ENCODE results near the gene LAMA2. TPM values are rescaled to one million over a fixed set of nuclear protein-coding genes. Genes with fewer than 3 reads are reported as not detected.

LAMA2 gene
- polyA plus RNA-seq, 1 of the 3 experiments (the other 2 are of a cell fraction): 0.92 TPM

DNA sequence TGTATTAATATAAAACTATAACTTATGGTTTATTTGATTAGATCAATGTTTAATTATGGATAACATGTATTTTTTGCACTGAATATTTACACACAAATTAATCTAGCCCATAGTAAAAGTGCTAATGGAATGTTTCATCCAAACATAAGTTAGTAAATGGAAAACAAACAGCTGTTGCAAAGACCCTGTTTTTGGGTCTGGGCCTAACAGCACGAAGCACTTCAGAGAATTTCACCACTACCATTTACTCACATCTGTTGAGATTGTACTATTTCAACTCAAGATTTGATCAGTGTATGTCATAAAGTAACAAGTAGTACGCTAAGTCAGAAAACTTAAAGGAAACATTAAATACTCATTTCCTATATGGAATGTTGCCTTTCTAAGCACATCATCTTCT is 359.6 kb downstream of the LAMA2 start:
- Histone ChIP-seq H3K36me3 (replicated peaks in 1 of 2; ENCODE audit: control insufficient read depth in 1 of 2, insufficient read depth in 2 of 2, low read length in 1 of 2) (no peaks in the 10 kb centered on the region), H2AFZ (ENCODE audit: low read depth) (no peak overlapping the region), H3K9ac (no peak overlapping the region), H3F3A (replicated peaks; ENCODE audit: insufficient read depth) (no peaks in the 10 kb centered on the region), H3K9me2 (no peaks in the 10 kb centered on the region), H3K9me3 (no peaks in the 10 kb centered on the region), H3K27me3 (ENCODE audit: insufficient read depth) (peaks cover 4% of the 10 kb centered on the region; the same call in 1 of the 2 replicates), H4K20me1 (ENCODE audit: insufficient read depth) (no peaks in the 10 kb centered on the region), H3K4me3 (ENCODE audit: low read depth in 2 of 2, low read length in 1 of 2) (no peak overlapping the region), H3K27ac (ENCODE audit: low read depth in 2 of 2, low read length in 1 of 2) (no peak overlapping the region), H3K4me1 (ENCODE audit: control insufficient read depth in 1 of 2, insufficient read depth in 2 of 2, low read depth in 1 of 2, low read length in 1 of 2) (no peaks in the 10 kb centered on the region), H3K79me2 (ENCODE audit: insufficient read depth) (no peaks in the 10 kb centered on the region), H3K4me2 (no peak overlapping the region)
- DNase-seq: no peak
- POLR2A ChIA-PET: no interaction called here
- TF ChIP-seq MEF2A (IDR thresholded peaks at IDR 0.05; ENCODE audit: borderline replicate concordance, low read depth): no peak
- no peak for TF ChIP-seq GABPA (IDR thresholded peaks at IDR 0.05; ENCODE audit: low read depth)
- CTCF ChIA-PET: interaction anchor here (2.9 kb wide), 1 partner anchor 10 kb away, joined by 8 read pairs; no protein-coding TSS in a partner anchor
- WGBS (ENCODE audit: low lambda C conversion rate): 15% methylated on average over 2 of the region's 2 CpGs

DNA sequence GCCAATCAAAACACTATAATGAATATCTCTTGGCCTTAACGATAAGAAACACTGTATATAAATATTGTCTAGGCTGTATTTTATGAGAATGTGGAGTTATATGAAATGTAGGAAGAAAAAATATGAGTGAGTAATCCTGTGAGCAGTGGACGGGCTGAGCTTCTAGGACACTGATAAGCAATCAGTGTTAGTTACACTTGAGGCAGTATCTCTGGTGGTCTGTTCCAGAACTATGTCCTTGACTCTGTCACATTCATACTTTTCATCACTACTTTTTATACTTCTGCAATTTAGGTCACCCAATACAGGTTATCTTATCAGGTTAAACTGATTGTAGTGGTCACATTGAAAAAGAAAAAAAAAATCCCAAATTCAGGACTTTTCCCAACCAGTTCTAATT is 360.4 kb downstream of the LAMA2 start:
- H3K9me2 ChIP-seq: no peaks in the 10 kb centered on the region
- H3K36me3 ChIP-seq (replicated peaks in 1 of 2; ENCODE audit: control insufficient read depth in 1 of 2, insufficient read depth in 2 of 2, low read length in 1 of 2): no peaks in the 10 kb centered on the region
- H3K4me2 ChIP-seq: no peak overlapping the region
- POLR2A ChIA-PET: no interaction called here
- no peaks in the 10 kb centered on the region for H3K79me2 ChIP-seq (ENCODE audit: insufficient read depth)
- H3K9me3 ChIP-seq: no peaks in the 10 kb centered on the region
- 3% methylated on average over 2 of the region's 2 CpGs for WGBS (ENCODE audit: low lambda C conversion rate)
- H3K27ac ChIP-seq (ENCODE audit: low read depth in 2 of 2, low read length in 1 of 2): no peak overlapping the region
- no peaks in the 10 kb centered on the region for H3F3A ChIP-seq (replicated peaks; ENCODE audit: insufficient read depth)
- TF ChIP-seq SMC3 (IDR thresholded peaks at IDR 0.05; ENCODE audit: low read depth, low read length) (no peak), MEF2A (IDR thresholded peaks at IDR 0.05; ENCODE audit: borderline replicate concordance, low read depth) (no peak), POLR2AphosphoS5 (IDR thresholded peaks at IDR 0.05; ENCODE audit: low read depth, low read length) (no peak), TEAD4 (IDR thresholded peaks at IDR 0.05; ENCODE audit: borderline replicate concordance, insufficient read depth) (no peak), TAF1 (IDR thresholded peaks at IDR 0.05; ENCODE audit: borderline replicate concordance, low read depth, low read length) (no peak), TCF12 (IDR thresholded peaks at IDR 0.05) (no peak), FOSL2 (IDR thresholded peaks at IDR 0.05; ENCODE audit: borderline replicate concordance, low read depth) (no peak), SIN3A (IDR thresholded peaks at IDR 0.05; ENCODE audit: borderline replicate concordance, low read depth, low read length) (no peak), EP300 (IDR thresholded peaks at IDR 0.05; ENCODE audit: borderline replicate concordance in 1 of 2, low read depth in 1 of 2, low read length in 1 of 2) (no peak), FOXM1 (IDR thresholded peaks at IDR 0.05; ENCODE audit: low read depth) (no peak)
- TF ChIP-seq, protein P1, sequence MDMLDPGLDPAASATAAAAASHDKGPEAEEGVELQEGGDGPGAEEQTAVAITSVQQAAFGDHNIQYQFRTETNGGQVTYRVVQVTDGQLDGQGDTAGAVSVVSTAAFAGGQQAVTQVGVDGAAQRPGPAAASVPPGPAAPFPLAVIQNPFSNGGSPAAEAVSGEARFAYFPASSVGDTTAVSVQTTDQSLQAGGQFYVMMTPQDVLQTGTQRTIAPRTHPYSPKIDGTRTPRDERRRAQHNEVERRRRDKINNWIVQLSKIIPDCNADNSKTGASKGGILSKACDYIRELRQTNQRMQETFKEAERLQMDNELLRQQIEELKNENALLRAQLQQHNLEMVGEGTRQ (IDR thresholded peaks at IDR 0.05; ENCODE audit: borderline replicate concordance, low read depth, low read length): no peak
- TF ChIP-seq, protein P2, sequence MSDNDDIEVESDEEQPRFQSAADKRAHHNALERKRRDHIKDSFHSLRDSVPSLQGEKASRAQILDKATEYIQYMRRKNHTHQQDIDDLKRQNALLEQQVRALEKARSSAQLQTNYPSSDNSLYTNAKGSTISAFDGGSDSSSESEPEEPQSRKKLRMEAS (IDR thresholded peaks at IDR 0.05; ENCODE audit: low read depth): no peak
- TF ChIP-seq, protein P3, sequence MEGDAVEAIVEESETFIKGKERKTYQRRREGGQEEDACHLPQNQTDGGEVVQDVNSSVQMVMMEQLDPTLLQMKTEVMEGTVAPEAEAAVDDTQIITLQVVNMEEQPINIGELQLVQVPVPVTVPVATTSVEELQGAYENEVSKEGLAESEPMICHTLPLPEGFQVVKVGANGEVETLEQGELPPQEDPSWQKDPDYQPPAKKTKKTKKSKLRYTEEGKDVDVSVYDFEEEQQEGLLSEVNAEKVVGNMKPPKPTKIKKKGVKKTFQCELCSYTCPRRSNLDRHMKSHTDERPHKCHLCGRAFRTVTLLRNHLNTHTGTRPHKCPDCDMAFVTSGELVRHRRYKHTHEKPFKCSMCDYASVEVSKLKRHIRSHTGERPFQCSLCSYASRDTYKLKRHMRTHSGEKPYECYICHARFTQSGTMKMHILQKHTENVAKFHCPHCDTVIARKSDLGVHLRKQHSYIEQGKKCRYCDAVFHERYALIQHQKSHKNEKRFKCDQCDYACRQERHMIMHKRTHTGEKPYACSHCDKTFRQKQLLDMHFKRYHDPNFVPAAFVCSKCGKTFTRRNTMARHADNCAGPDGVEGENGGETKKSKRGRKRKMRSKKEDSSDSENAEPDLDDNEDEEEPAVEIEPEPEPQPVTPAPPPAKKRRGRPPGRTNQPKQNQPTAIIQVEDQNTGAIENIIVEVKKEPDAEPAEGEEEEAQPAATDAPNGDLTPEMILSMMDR (IDR thresholded peaks at IDR 0.05): no peak
- TF ChIP-seq, protein P4, sequence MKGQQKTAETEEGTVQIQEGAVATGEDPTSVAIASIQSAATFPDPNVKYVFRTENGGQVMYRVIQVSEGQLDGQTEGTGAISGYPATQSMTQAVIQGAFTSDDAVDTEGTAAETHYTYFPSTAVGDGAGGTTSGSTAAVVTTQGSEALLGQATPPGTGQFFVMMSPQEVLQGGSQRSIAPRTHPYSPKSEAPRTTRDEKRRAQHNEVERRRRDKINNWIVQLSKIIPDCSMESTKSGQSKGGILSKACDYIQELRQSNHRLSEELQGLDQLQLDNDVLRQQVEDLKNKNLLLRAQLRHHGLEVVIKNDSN (IDR thresholded peaks at IDR 0.05; ENCODE audit: borderline replicate concordance, low read depth): no peak
- TF ChIP-seq, protein P5, sequence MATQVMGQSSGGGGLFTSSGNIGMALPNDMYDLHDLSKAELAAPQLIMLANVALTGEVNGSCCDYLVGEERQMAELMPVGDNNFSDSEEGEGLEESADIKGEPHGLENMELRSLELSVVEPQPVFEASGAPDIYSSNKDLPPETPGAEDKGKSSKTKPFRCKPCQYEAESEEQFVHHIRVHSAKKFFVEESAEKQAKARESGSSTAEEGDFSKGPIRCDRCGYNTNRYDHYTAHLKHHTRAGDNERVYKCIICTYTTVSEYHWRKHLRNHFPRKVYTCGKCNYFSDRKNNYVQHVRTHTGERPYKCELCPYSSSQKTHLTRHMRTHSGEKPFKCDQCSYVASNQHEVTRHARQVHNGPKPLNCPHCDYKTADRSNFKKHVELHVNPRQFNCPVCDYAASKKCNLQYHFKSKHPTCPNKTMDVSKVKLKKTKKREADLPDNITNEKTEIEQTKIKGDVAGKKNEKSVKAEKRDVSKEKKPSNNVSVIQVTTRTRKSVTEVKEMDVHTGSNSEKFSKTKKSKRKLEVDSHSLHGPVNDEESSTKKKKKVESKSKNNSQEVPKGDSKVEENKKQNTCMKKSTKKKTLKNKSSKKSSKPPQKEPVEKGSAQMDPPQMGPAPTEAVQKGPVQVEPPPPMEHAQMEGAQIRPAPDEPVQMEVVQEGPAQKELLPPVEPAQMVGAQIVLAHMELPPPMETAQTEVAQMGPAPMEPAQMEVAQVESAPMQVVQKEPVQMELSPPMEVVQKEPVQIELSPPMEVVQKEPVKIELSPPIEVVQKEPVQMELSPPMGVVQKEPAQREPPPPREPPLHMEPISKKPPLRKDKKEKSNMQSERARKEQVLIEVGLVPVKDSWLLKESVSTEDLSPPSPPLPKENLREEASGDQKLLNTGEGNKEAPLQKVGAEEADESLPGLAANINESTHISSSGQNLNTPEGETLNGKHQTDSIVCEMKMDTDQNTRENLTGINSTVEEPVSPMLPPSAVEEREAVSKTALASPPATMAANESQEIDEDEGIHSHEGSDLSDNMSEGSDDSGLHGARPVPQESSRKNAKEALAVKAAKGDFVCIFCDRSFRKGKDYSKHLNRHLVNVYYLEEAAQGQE (IDR thresholded peaks at IDR 0.05; ENCODE audit: low read depth, low read length): no peak
- TF ChIP-seq, protein P6, sequence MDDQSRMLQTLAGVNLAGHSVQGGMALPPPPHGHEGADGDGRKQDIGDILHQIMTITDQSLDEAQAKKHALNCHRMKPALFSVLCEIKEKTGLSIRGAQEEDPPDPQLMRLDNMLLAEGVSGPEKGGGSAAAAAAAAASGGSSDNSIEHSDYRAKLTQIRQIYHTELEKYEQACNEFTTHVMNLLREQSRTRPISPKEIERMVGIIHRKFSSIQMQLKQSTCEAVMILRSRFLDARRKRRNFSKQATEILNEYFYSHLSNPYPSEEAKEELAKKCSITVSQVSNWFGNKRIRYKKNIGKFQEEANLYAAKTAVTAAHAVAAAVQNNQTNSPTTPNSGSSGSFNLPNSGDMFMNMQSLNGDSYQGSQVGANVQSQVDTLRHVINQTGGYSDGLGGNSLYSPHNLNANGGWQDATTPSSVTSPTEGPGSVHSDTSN (IDR thresholded peaks at IDR 0.05): no peak
- H3K9ac ChIP-seq: no peak overlapping the region
- no peaks in the 10 kb centered on the region for H3K4me1 ChIP-seq (ENCODE audit: control insufficient read depth in 1 of 2, insufficient read depth in 2 of 2, low read depth in 1 of 2, low read length in 1 of 2)
- no peak overlapping the region for H3K4me3 ChIP-seq (ENCODE audit: low read depth in 2 of 2, low read length in 1 of 2)
- H2AFZ ChIP-seq (ENCODE audit: low read depth): no peak overlapping the region
- H4K20me1 ChIP-seq (ENCODE audit: insufficient read depth): no peaks in the 10 kb centered on the region
- CTCF ChIA-PET: interaction anchor here (2.9 kb wide), 1 partner anchor 9 kb away, joined by 8 read pairs; no protein-coding TSS in a partner anchor
- peaks cover 10% of the 10 kb centered on the region; the same call in 1 of the 2 replicates for H3K27me3 ChIP-seq (ENCODE audit: insufficient read depth)
- DNase-seq: no peak

Data from SK-N-SH (cell line).